Loucy (cell line): ENCODE results near the gene LCA5L.

Experiments used
- H2AFZ ChIP-seq: fragments of 200-600 bp; sonication (generic); 2 replicates; pipeline ENCODE4 v1.6.0; 2016; ENCODE audit warnings: antibody characterized with exemption, mild to moderate bottlenecking, low read length, moderate library complexity
- H3F3A ChIP-seq: fragments of 200-600 bp; 2 replicates; pipeline ENCODE4 v1.6.0; 2016; ENCODE audit warnings: antibody characterized with exemption, low read depth, mild to moderate bottlenecking
- H3K27me3 ChIP-seq: fragments of 200-600 bp; sonication (generic); 2 replicates; pipeline ENCODE4 v1.6.1; 2014; ENCODE audit warnings: low read length, mild to moderate bottlenecking; ENCODE audit not compliant: insufficient read depth, poor library complexity, severe bottlenecking
- H3K36me3 ChIP-seq: fragments of 200-600 bp; sonication (generic); 2 replicates; pipeline ENCODE4 v1.6.1; 2016; ENCODE audit warnings: low read length; ENCODE audit not compliant: insufficient read depth
- H3K4me1 ChIP-seq: fragments of 200-600 bp; sonication (generic); 2 replicates; pipeline ENCODE4 v1.5.1; 2014; ENCODE audit warnings: low read length, mild to moderate bottlenecking; ENCODE audit not compliant: insufficient read depth, poor library complexity, severe bottlenecking
- H3K4me2 ChIP-seq: fragments of 200-600 bp; sonication (generic); 2 replicates; pipeline ENCODE4 v1.6.0; 2014; ENCODE audit warnings: antibody characterized with exemption, low read length, low read depth, mild to moderate bottlenecking; ENCODE audit not compliant: poor library complexity, severe bottlenecking
- H3K4me3 ChIP-seq: fragments of 200-600 bp; sonication (generic); 2 replicates; pipeline ENCODE4 v1.5.1; 2014; ENCODE audit warnings: low read length, mild to moderate bottlenecking, mixed read lengths; ENCODE audit not compliant: poor library complexity, severe bottlenecking
- H3K79me2 ChIP-seq: fragments of 200-600 bp; sonication (generic); 2 replicates; pipeline ENCODE4 v1.6.1; 2014; ENCODE audit warnings: low read length; ENCODE audit not compliant: insufficient read depth
- H3K9ac ChIP-seq: fragments of 200-600 bp; sonication (generic); 2 replicates; pipeline ENCODE4 v1.6.0; 2014; ENCODE audit warnings: mild to moderate bottlenecking, low read depth, low read length, moderate library complexity; ENCODE audit not compliant: poor library complexity, severe bottlenecking
- H3K9me2 ChIP-seq: fragments of 200-600 bp; sonication (generic); replicated peaks from 2 replicates; pipeline ENCODE4 v1.6.1; 2016; ENCODE audit warnings: low read depth, low read length, mixed read lengths
- H3K9me3 ChIP-seq: fragments of 200-600 bp; sonication (generic); 2 replicates; pipeline ENCODE4 v1.6.1; 2014; ENCODE audit warnings: mild to moderate bottlenecking, antibody characterized with exemption, low read length, low read depth; ENCODE audit not compliant: insufficient read depth
- H4K20me1 ChIP-seq: fragments of 200-600 bp; sonication (generic); 2 replicates; pipeline ENCODE4 v1.6.0; 2014; ENCODE audit warnings: antibody characterized with exemption, low read length, mild to moderate bottlenecking; ENCODE audit not compliant: insufficient read depth, poor library complexity, severe bottlenecking
- CTCF ChIP-seq: fragments of 200-600 bp; sonication (generic); conservative IDR thresholded peaks from 2 replicates; pipeline ENCODE4 v1.5.1; 2014; ENCODE audit warnings: mild to moderate bottlenecking, antibody characterized with exemption, low read length
- EZH2phosphoT487 ChIP-seq: fragments of 200-600 bp; IDR thresholded peaks from 2 replicates; pipeline ENCODE4 v1.6.1; 2018; ENCODE audit warnings: antibody characterized with exemption, mild to moderate bottlenecking, moderate library complexity, borderline replicate concordance

Gene LCA5L

GRCh38 chr21:39397646-39398385 lies 47.8 kb downstream of the LCA5L start:
- Histone ChIP-seq H3K4me3 (no peak overlapping the region), H3K9me2 (no peaks in the 10 kb centered on the region), H3K4me1 (no peaks in the 10 kb centered on the region), H3K9me3 (no peaks in the 10 kb centered on the region), H3K4me2 (no peak overlapping the region), H4K20me1 (no peaks in the 10 kb centered on the region), H3K27me3 (no peaks in the 10 kb centered on the region), H3K36me3 (peaks cover 30% of the 10 kb centered on the region; the same call in 1 of the 2 replicates), H3F3A (no peaks in the 10 kb centered on the region), H2AFZ (no peak overlapping the region), H3K9ac (no peak overlapping the region), H3K79me2 (no peaks in the 10 kb centered on the region)
- TF ChIP-seq CTCF (no peak), EZH2phosphoT487 (no peak)

- H3K4me3 ChIP-seq: no peak overlapping the region
- H3K27me3 ChIP-seq: no peaks in the 10 kb centered on the region
- H3K9ac ChIP-seq: no peak overlapping the region
- no peaks in the 10 kb centered on the region for H3K9me2 ChIP-seq
- H4K20me1 ChIP-seq: no peaks in the 10 kb centered on the region
- H3K36me3 ChIP-seq: peaks cover 44% of the 10 kb centered on the region; the same call in 1 of the 2 replicates
- TF ChIP-seq CTCF (no peak), EZH2phosphoT487 (no peak)
- H3F3A ChIP-seq: peaks cover under 1% of the 10 kb centered on the region; the same call in 1 of the 2 replicates
- H3K79me2 ChIP-seq: peaks cover 19% of the 10 kb centered on the region; the same call in 1 of the 2 replicates
- no peak overlapping the region for H3K4me2 ChIP-seq
- no peak overlapping the region for H2AFZ ChIP-seq
- no peaks in the 10 kb centered on the region for H3K9me3 ChIP-seq
- H3K4me1 ChIP-seq: peaks cover 10% of the 10 kb centered on the region
Measured at GRCh38 chr21:39392981-39393380, 52.6 kb downstream of the LCA5L start.

GRCh38 chr21:39390212-39390765 lies 55.3 kb downstream of the LCA5L start:
- no peak for TF ChIP-seq EZH2phosphoT487
- no peak for TF ChIP-seq CTCF
- Histone ChIP-seq H2AFZ (no peak overlapping the region), H3K4me1 (peaks cover 20% of the 10 kb centered on the region), H3K9ac (no peak overlapping the region), H4K20me1 (no peaks in the 10 kb centered on the region), H3K9me3 (no peaks in the 10 kb centered on the region), H3K9me2 (no peaks in the 10 kb centered on the region), H3F3A (peaks cover 3% of the 10 kb centered on the region; the same call in 1 of the 2 replicates), H3K4me3 (no peak overlapping the region), H3K79me2 (peaks cover 32% of the 10 kb centered on the region; the same call in 1 of the 2 replicates), H3K4me2 (no peak overlapping the region), H3K27me3 (no peaks in the 10 kb centered on the region), H3K36me3 (peaks cover 29% of the 10 kb centered on the region; the same call in 1 of the 2 replicates)
